ENCODE results near the gene PROCA1. TPM values are rescaled to one million over a fixed set of nuclear protein-coding genes. Genes with fewer than 3 reads are reported as not detected.

The PROCA1 gene
- total and polyA plus RNA-seq, 9 of the 15 experiments (the other 6 are each of a cell fraction or from before 2014, with no cell fraction given): 0.78 to 16.2 (median 5.6) TPM

DNA sequence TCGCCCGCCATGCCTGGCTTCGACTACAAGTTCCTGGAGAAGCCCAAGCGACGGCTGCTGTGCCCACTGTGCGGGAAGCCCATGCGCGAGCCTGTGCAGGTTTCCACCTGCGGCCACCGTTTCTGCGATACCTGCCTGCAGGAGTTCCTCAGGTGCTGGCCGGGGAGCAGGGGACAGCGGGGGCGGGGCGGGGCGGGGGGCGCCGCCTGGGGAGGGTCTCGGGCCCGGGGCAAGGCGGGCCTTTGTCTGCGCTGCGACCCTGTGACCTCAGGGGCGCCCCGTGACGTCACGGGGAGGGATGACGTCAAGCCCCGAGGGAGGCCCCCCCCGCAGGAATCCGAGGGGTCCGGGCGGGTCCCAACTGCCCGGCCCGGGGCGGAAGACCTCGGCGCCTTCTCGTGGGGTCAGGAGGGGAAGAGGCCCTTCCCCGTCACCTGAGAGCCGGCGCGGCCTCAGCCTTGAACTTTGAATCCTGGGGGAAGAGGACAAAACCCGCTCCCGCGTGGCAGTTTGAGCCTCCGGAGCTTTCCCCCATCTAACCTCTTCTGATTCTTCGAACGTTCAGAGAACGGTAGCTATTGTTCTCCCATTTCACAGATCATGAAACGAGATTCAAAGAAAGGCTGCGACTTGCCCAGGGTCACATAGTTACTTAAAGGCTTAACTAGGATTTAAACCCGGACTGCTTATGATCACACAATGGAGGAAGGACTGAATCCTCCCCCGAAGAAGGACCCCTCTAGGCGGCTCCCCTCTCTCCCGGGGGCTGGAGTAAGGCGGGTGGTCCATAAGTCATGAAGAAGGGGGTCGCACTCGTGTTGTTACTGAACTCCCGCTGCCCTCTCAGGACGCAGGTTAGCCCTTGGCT, 32.6 kb upstream of the PROCA1 start (continued):
- TF ChIP-seq STAT5A (IDR thresholded peaks at IDR 0.05; ENCODE audit: borderline replicate concordance, low read length) (no peak), CHD4 (IDR thresholded peaks at IDR 0.05; ENCODE audit: insufficient read depth, insufficient replicate concordance, low read depth, low read length, poor library complexity, severe bottlenecking) (no peak), MAFG (tag; conservative IDR thresholded peaks at IDR 0.05) (no peak), EP300 (IDR thresholded peaks at IDR 0.05; ENCODE audit: low read length) (no peak), ELF1 (tag; IDR thresholded peaks at IDR 0.05) (no peak), ZNF561 (CRISPR knock-in tag; conservative IDR thresholded peaks at IDR 0.05) (no peak), ZBTB1 (CRISPR knock-in tag; IDR thresholded peaks at IDR 0.05; ENCODE audit: borderline replicate concordance, low read depth) (peak; percentile 83; the same call in 1 of the 2 replicates), RBFOX2 (IDR thresholded peaks at IDR 0.05; ENCODE audit: low read depth, low read length) (peak; percentile 19; the same call in 1 of the 2 replicates), ZC3H11A (IDR thresholded peaks at IDR 0.05; ENCODE audit: low read depth, low read length) (no peak), SMAD1 (IDR thresholded peaks at IDR 0.05; ENCODE audit: low read depth, low read length, partially characterized antibody) (no peak), MIER1 (IDR thresholded peaks at IDR 0.05; ENCODE audit: low read depth) (no peak), EWSR1 (IDR thresholded peaks at IDR 0.05; ENCODE audit: borderline replicate concordance, low read depth, partially characterized antibody) (no peak), ETV5 (CRISPR knock-in tag; IDR thresholded peaks at IDR 0.05; ENCODE audit: low read depth) (no peak), KHSRP (IDR thresholded peaks at IDR 0.05) (peak; percentile 90), ZBTB17 (CRISPR knock-in tag; IDR thresholded peaks at IDR 0.05) (0 out of 2 replicates have a peak, but pooled peaks have one; percentile 6), ZNF551 (CRISPR knock-in tag; IDR thresholded peaks at IDR 0.05) (no peak), IRF1 (CRISPR knock-in tag; IDR thresholded peaks at IDR 0.05; ENCODE audit: borderline replicate concordance) (no peak)
- TF ChIP-seq, protein P1, sequence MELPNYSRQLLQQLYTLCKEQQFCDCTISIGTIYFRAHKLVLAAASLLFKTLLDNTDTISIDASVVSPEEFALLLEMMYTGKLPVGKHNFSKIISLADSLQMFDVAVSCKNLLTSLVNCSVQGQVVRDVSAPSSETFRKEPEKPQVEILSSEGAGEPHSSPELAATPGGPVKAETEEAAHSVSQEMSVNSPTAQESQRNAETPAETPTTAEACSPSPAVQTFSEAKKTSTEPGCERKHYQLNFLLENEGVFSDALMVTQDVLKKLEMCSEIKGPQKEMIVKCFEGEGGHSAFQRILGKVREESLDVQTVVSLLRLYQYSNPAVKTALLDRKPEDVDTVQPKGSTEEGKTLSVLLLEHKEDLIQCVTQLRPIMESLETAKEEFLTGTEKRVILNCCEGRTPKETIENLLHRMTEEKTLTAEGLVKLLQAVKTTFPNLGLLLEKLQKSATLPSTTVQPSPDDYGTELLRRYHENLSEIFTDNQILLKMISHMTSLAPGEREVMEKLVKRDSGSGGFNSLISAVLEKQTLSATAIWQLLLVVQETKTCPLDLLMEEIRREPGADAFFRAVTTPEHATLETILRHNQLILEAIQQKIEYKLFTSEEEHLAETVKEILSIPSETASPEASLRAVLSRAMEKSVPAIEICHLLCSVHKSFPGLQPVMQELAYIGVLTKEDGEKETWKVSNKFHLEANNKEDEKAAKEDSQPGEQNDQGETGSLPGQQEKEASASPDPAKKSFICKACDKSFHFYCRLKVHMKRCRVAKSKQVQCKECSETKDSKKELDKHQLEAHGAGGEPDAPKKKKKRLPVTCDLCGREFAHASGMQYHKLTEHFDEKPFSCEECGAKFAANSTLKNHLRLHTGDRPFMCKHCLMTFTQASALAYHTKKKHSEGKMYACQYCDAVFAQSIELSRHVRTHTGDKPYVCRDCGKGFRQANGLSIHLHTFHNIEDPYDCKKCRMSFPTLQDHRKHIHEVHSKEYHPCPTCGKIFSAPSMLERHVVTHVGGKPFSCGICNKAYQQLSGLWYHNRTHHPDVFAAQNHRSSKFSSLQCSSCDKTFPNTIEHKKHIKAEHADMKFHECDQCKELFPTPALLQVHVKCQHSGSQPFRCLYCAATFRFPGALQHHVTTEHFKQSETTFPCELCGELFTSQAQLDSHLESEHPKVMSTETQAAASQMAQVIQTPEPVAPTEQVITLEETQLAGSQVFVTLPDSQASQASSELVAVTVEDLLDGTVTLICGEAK (IDR thresholded peaks at IDR 0.05): peak; percentile 62
- TF ChIP-seq, protein P1 (CRISPR knock-in tag; IDR thresholded peaks at IDR 0.05): no peak
